Naive B cell (primary cell): ENCODE data around the gene ACTBL2. TPM values are rescaled to one million over a fixed set of nuclear protein-coding genes. Genes with fewer than 3 reads are reported as not detected.
"Not testable (repeated sequence)": the region's sequence is repeated elsewhere in the genome, so short reads cannot be mapped to it uniquely, and the experiment has no call there.

Experiments
- ATAC-seq, 2 donors: fragments of 150-1000 bp; cut with Tn5 transposase; 2 replicates each; pipeline ENCODE4 v1.10.0; 2021; ENCODE audit warnings: low read depth in 2 of 2, mild to moderate bottlenecking in 2 of 2, moderate library complexity in 2 of 2
- DNase-seq: peaks from one replicate; pipeline ENCODE4 v3.0.0; 2022
- H3K27ac Mint-ChIP-seq, 6 donors: one replicate each; pipeline ENCODE4 v1.8.0; 2020 to 2022; ENCODE audit warnings: mild to moderate bottlenecking in 6 of 6, mixed read lengths in 6 of 6, moderate library complexity in 5 of 6, inconsistent platforms in 2 of 6
- H3K27me3 Mint-ChIP-seq, 3 donors: one replicate each; pipeline ENCODE4 v1.8.0; 2021 to 2022; ENCODE audit warnings: mixed read lengths in 3 of 3, mild to moderate bottlenecking in 1 of 3
- H3K36me3 Mint-ChIP-seq, 2 donors: one replicate each; pipeline ENCODE4 v1.8.0; 2020 to 2022; ENCODE audit warnings: mixed read lengths in 2 of 2, inconsistent platforms in 1 of 2, mild to moderate bottlenecking in 1 of 2
- H3K4me1 Mint-ChIP-seq, 3 donors: one replicate each; pipeline ENCODE4 v1.8.0; 2020 to 2022; ENCODE audit warnings: mixed read lengths in 3 of 3, inconsistent platforms in 1 of 3, mild to moderate bottlenecking in 1 of 3, moderate library complexity in 1 of 3
- H3K4me3 Mint-ChIP-seq, 8 donors: one replicate each; pipeline ENCODE4 v1.8.0; 2020 to 2022; ENCODE audit warnings: mild to moderate bottlenecking in 8 of 8, mixed read lengths in 8 of 8, moderate library complexity in 8 of 8, inconsistent platforms in 2 of 8
- H3K9me3 Mint-ChIP-seq, 7 donors: one replicate each; pipeline ENCODE4 v1.8.0; 2020 to 2022; ENCODE audit warnings: mixed read lengths in 7 of 7, mild to moderate bottlenecking in 5 of 7, inconsistent platforms in 2 of 7, moderate library complexity in 1 of 7
- polyA plus RNA-seq, 6 donors: library from polyadenylated mRNA; unstranded; fragments of 300-500 nt; fragmentation: Illumina TruSeq; gene quantifications; one replicate each; pipeline ENCODE4 v1.2.3, GENCODE V29; 2021; ENCODE audit warnings: low read depth in 6 of 6

Gene ACTBL2
- polyA plus RNA-seq, 6 donors from 2014 or later, result not detected

DNA sequence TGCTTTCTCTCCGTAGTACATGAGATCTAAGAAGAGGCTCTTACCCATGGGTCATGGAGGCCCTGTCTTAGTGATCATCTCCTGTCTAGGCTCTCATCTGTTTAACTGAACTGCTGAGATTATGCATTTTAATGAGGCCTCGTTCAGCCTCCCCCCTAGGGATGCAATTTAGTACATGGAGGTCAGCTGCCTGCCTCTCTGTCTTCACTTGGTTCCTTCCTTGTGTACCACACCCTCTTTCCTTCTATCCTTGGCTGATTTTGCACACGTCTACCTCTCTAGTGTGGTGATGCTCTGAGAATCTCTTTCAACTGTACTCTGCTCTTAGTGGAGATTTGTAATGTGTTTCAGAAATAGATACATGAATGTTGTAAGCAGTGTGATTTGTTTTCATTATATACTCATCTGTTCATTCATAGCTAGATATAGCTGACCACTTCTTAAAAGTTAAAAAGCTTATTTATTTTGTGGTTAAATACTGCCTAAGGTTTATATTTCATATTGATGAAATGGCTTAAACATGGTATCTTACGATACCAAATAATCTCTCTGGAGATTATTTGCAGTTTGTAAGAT is 3.5 kb upstream of the ACTBL2 start:
- H3K4me3 Mint-ChIP-seq, result no peak overlapping the region
- DNase-seq (no peak), ATAC-seq (no peak)
- H3K4me1 Mint-ChIP-seq, result no peaks in the 10 kb centered on the region
- no peaks in the 10 kb centered on the region for H3K27me3 Mint-ChIP-seq
- H3K9me3 Mint-ChIP-seq, result no peaks in the 10 kb centered on the region
- H3K27ac Mint-ChIP-seq, result no peak overlapping the region
- H3K36me3 Mint-ChIP-seq, result no peaks in the 10 kb centered on the region

DNA sequence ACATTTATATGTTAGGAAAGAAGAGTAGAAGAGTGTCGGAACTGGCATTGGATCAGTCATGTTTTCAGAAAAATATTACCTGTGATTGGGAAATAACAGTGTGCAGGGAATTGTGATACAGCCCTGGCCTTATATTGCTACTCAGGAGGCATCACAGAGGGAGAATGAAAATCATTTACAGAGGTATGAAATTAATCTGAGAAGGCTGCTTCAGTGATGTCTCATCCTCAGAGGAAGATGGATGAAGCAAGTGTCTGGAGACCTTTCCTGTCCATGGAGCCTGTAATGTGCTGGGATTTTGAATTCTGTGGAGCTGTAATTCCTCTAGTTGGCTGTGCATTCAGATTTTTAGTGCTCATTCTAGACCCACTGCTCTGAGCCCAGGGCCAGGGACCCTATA is 3.8 kb downstream of the ACTBL2 start:
- Mint-ChIP-seq H3K27ac (no peak overlapping the region), H3K4me1 (no peaks in the 10 kb centered on the region), H3K4me3 (no peak overlapping the region), H3K36me3 (no peaks in the 10 kb centered on the region), H3K27me3 (no peaks in the 10 kb centered on the region), H3K9me3 (peaks cover 0 to 6% (median 0%) of the 10 kb centered on the region in 7 donors)
- no peak for ATAC-seq
- no peak for DNase-seq

DNA sequence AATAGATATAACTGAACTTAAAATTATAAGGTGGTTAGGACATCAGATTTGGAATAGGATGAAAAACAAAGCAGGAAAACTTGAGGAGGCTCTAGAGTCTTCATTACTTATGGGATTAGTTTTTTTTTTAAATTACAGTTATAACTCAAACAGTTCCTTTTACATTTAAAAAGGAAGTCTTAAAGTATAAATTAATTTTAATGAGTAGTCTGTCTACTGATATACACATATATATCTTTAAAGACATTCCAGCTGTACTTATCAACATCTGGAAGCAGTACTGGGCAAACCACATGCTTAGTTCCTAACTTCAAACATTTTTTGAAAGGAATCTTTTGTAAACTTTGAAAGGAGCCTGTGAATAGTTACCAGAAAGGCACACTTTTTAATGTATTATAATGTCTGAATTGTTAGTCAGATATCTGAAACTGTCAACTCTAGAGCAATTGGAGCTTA is 6.0 kb downstream of the ACTBL2 start:
- H3K4me3 Mint-ChIP-seq, result no peak overlapping the region
- H3K36me3 Mint-ChIP-seq, result no peaks in the 10 kb centered on the region
- H3K27ac Mint-ChIP-seq, result no peak overlapping the region
- DNase-seq (no peak), ATAC-seq (no peak)
- H3K27me3 Mint-ChIP-seq, result no peaks in the 10 kb centered on the region
- H3K9me3 Mint-ChIP-seq, result peaks cover 0 to 6% (median 0%) of the 10 kb centered on the region in 7 donors
- no peaks in the 10 kb centered on the region for H3K4me1 Mint-ChIP-seq

DNA sequence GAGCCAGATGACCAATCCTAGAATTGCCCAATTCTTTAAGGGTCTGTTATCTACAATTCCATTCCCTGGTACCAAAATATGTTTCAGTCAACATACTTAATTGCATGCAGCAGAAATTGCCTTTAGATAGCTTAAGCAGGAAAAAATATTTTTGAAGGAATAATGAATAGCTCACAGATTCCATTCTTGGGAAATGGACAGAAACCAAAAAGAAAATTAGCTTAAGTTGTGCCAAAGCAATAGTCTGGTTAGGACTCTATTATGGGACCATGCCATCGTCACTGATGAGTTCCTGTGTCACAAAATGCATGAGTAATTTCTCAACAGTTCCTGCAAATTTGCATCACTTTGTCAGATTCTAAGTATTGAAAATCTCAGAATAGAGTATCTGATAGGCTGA is 12.3 kb downstream of the ACTBL2 start:
- no peak for ATAC-seq

DNA sequence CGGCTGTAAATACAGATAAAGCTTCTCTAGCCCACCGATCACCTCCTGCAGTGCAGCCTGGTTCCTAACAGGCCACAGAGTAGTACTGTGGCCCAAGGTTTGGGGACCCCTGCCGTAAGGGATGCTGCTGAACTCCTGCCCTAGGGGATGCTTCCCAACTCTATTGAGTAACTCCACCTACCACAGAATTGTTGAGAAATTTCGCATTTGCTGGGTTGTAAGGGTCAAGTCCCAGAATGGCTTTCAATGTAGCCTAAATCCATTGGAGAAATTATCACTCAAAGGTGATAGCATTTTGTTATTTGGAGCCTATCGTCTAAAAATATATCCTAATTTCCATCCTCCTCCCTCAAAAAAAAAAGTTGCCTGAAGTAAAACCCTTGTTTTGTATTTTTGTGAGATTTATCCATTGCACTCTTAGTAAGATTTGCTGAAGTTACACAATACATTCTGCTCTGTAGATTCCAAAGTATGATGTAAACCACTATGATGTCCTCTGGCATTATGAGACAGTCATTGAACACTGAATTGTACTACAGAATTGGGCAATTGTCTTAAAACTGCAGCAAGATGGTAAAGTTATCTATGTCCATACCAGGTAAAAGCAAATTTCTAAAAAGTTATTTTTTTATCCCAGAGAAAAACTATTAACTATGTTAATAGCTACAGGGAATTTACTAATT is 14.0 kb downstream of the ACTBL2 start:
- Mint-ChIP-seq H3K4me1 (no peaks in the 10 kb centered on the region), H3K36me3 (no peaks in the 10 kb centered on the region), H3K27me3 (no peaks in the 10 kb centered on the region), H3K4me3 (no peak overlapping the region), H3K27ac (no peak overlapping the region), H3K9me3 (peaks cover 0 to 2% (median 0%) of the 10 kb centered on the region in 7 donors)
- ATAC-seq (no peak), DNase-seq (no peak)

More for the DNA sequence above, 12.3 kb downstream of the ACTBL2 start:
- H3K4me3 Mint-ChIP-seq, result no peak overlapping the region
- H3K4me1 Mint-ChIP-seq, result no peaks in the 10 kb centered on the region
- H3K36me3 Mint-ChIP-seq, result no peaks in the 10 kb centered on the region
- H3K27ac Mint-ChIP-seq, result no peak overlapping the region
- no peaks in the 10 kb centered on the region for H3K27me3 Mint-ChIP-seq
- peaks cover 0 to 3% (median 0%) of the 10 kb centered on the region in 7 donors for H3K9me3 Mint-ChIP-seq
- no peak for DNase-seq

DNA sequence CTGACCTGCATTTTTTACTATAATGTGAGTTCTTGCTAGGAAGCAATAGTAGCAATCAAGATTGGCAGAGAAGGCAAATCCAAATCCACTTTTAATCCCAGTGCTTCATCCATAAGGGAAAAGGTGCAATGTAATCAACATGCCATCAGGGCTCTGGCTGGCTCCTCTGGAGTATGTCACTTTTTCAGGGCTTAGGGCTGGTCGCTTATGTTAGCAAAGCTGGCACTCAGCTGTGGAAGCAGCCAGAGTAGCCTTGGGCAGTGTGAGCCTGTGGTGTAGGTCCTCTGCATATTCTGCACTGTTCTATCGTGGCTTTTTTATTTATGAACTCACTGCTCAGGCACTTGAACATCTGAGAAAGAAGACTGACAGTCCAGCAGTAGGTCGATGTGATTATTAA is 16.1 kb downstream of the ACTBL2 start:
- H3K36me3 Mint-ChIP-seq, result no peaks in the 10 kb centered on the region
- peaks cover 0 to 2% (median 0%) of the 10 kb centered on the region in 7 donors for H3K9me3 Mint-ChIP-seq
- H3K4me3 Mint-ChIP-seq, result no peak overlapping the region
- no peaks in the 10 kb centered on the region for H3K27me3 Mint-ChIP-seq
- no peak overlapping the region for H3K27ac Mint-ChIP-seq
- ATAC-seq (no peak), DNase-seq (no peak)
- H3K4me1 Mint-ChIP-seq, result no peaks in the 10 kb centered on the region

DNA sequence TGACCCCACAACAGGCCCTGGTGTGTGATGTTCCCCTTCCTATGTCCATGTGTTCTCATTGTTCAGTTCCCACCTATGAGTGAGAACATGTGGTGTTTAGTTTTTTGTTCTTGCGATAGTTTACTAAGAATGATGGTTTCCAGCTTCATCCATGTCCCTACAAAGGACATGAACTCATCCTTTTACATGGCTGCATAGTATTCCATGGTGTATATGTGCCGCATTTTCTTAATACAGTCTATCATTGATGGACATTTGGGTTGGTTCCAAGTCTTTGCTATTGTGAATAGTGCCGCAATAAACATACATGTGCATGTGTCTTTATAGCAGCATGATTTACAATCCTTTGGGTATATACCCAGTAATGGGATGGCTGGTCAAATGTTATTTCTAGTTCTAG is 22.6 kb downstream of the ACTBL2 start:
- H3K9me3 Mint-ChIP-seq, H3K36me3 Mint-ChIP-seq, H3K27ac Mint-ChIP-seq, ATAC-seq, H3K27me3 Mint-ChIP-seq, H3K4me1 Mint-ChIP-seq, DNase-seq, H3K4me3 Mint-ChIP-seq: not testable (repeated sequence)

- peaks cover 0 to 4% (median 0%) of the 10 kb centered on the region in 7 donors for H3K9me3 Mint-ChIP-seq
- peak overlapping the region in 1 of 8 donors; percentile 3 for H3K4me3 Mint-ChIP-seq
- no peak for ATAC-seq
- H3K27me3 Mint-ChIP-seq, result no peaks in the 10 kb centered on the region
- no peaks in the 10 kb centered on the region for H3K4me1 Mint-ChIP-seq
- H3K36me3 Mint-ChIP-seq, result no peaks in the 10 kb centered on the region
- DNase-seq, result no peak
- no peak overlapping the region for H3K27ac Mint-ChIP-seq
Measured at GRCh38 chr5:57458443-57458842, 24.2 kb downstream of the ACTBL2 start.

DNA sequence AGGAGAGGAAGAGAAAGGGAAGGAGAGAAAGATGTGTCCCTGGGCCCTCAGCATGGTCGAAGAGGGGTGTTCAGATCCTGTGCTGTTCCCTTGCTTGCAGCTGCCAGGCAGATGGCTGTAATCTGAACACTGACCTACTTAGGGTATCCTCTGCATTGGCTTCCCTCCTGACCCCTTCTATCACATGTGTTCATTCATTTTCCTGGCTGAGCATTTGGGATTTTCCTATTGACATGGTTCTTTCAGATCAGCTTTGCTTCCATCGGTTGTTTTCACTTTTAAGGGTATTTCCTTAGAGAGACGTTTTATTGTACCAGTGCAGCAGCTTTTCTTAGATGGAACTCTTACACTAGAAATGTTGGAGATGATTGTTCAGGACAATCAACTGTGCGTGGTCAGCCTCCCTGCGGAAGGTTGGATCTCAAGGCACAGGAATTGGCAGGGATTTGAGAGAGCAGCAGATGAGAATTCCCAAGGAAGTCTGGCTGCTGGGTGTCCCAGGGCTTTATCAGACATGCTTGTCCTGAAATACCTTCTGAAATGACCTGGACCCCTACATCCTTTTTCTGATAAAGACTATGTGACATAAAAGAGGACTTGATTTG is 26.0 kb downstream of the ACTBL2 start:
- Mint-ChIP-seq H3K4me3 (no peak overlapping the region), H3K4me1 (no peaks in the 10 kb centered on the region)
- DNase-seq, result no peak

GRCh38 chr5:57455511-57456455 is 26.8 kb downstream of the ACTBL2 start:
- H3K36me3 Mint-ChIP-seq, result no peaks in the 10 kb centered on the region
- H3K4me1 Mint-ChIP-seq, result no peaks in the 10 kb centered on the region
- H3K4me3 Mint-ChIP-seq, result peak overlapping the region in 1 of 8 donors; percentile 74
- H3K9me3 Mint-ChIP-seq, result peaks cover 0 to 4% (median 0%) of the 10 kb centered on the region in 7 donors
- peak overlapping the region in 1 of 6 donors; percentile 32 for H3K27ac Mint-ChIP-seq
- ATAC-seq (no peak), DNase-seq (no peak)
- peaks cover 0 to under 1% (median 0%) of the 10 kb centered on the region in 3 donors for H3K27me3 Mint-ChIP-seq

More for the DNA sequence above, 26.0 kb downstream of the ACTBL2 start:
- peaks cover 0 to 4% (median 0%) of the 10 kb centered on the region in 7 donors for H3K9me3 Mint-ChIP-seq
- H3K27ac Mint-ChIP-seq, result peak overlapping the region in 1 of 6 donors; percentile 32
- no peak for ATAC-seq
- H3K36me3 Mint-ChIP-seq, result no peaks in the 10 kb centered on the region
- H3K27me3 Mint-ChIP-seq, result no peaks in the 10 kb centered on the region

- Mint-ChIP-seq H3K4me3 (no peak overlapping the region), H3K9me3 (peaks cover 0 to 2% (median 0%) of the 10 kb centered on the region in 7 donors), H3K4me1 (no peaks in the 10 kb centered on the region), H3K27ac (no peak overlapping the region), H3K36me3 (no peaks in the 10 kb centered on the region), H3K27me3 (peaks cover 0 to 8% (median 0%) of the 10 kb centered on the region in 3 donors)
- ATAC-seq (no peak), DNase-seq (no peak)
Measured at GRCh38 chr5:57454896-57455295, 27.7 kb downstream of the ACTBL2 start.

DNA sequence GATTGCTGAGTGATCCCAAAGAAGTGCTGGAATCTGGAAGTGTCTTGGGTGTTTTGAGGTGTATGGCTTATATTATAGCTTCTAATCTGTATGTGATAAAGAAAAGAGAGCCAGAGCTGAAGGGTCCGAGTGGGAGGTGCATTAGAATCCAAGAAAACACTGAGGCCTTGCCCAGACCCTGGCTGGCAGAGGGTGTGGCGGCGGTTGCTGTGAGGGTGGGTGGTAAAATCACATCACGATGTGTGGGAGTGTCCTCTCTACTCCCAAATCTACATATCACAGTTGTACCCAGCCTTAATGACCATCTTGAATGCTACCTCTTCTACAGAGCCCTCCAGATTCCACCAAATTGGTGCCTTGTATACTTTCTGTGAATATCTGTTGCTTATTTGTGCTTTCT is 28.9 kb downstream of the ACTBL2 start:
- H3K27me3 Mint-ChIP-seq, result peaks cover 0 to 8% (median 0%) of the 10 kb centered on the region in 3 donors
- H3K4me3 Mint-ChIP-seq, result peak overlapping the region in 1 of 8 donors; percentile 32
- H3K9me3 Mint-ChIP-seq, result no peaks in the 10 kb centered on the region
- H3K27ac Mint-ChIP-seq, result no peak overlapping the region
- no peaks in the 10 kb centered on the region for H3K4me1 Mint-ChIP-seq
- ATAC-seq (no peak), DNase-seq (no peak)
- no peaks in the 10 kb centered on the region for H3K36me3 Mint-ChIP-seq

DNA sequence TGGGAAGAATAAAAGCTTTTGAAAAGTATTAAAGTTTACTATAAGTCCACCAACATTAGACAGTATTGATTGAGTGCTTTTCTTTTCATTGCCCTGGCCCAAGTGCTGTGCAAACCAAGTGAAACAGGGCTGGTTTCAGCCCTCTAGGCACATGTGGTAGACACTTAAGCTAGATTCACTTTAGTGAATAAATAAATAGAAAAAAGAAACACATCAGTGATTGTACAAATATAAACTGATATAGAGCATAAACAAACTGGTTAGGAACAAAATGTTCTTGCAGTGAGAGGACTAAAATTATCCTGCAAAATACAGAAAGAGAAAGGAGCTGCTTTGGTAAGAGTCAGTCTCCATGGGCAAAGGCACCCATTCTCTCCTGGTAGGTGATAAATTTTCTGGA is 29.7 kb downstream of the ACTBL2 start:
- Mint-ChIP-seq H3K36me3 (no peaks in the 10 kb centered on the region), H3K4me3 (no peak overlapping the region), H3K4me1 (no peaks in the 10 kb centered on the region), H3K9me3 (no peaks in the 10 kb centered on the region), H3K27ac (no peak overlapping the region), H3K27me3 (peaks cover 0 to 8% (median 0%) of the 10 kb centered on the region in 3 donors)
- DNase-seq (no peak), ATAC-seq (no peak)
